ENCODE measurements around the gene SYCE3. TPM values are rescaled to one million over a fixed set of nuclear protein-coding genes. Genes with fewer than 3 reads are reported as not detected.
A peak's percentile ranks its signal among the peaks of the same experiment; 100 is the strongest.

SYCE3 gene
- total and polyA plus RNA-seq, 2 donors (not counting 3 experiments of a cell fraction or from before 2014, with no cell fraction given), result not detected

DNA sequence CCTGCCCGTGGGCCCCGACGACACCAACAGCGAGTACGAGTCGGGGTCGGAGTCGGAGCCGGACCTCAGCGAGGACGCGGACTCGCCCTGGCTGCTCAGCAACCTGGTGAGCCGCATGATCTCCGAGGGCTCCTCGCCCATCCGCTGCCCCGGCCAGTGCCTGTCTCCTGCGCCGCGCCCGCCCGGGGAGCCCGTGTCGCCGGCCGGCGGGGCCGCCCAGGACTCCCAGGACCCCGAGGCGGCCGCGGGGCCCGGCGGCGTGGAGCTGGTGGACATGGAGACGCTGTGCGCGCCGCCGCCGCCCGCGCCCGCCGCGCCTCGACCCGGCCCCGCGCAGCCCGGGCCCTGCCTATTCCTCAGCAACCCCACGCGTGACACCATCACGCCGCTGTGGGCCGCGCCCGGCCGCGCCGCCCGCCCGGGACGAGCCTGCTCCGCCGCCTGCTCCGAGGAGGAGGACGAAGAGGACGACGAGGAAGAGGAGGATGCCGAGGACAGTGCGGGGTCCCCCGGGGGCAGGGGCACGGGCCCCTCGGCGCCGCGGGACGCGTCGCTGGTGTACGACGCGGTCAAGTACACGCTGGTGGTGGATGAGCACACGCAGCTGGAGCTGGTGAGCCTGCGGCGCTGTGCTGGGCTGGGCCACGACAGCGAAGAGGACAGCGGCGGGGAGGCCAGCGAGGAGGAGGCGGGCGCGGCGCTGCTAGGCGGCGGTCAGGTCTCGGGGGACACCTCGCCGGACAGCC is 41.7 kb upstream of the SYCE3 start:
- Histone ChIP-seq H4K20me1 (replicated peaks; ENCODE audit: control insufficient read depth, extremely low read depth, insufficient read depth, low read length) (no peaks in the 10 kb centered on the region), H3K36me3 (ENCODE audit: control insufficient read depth in 2 of 2, extremely low read depth in 1 of 2, insufficient read depth in 2 of 2, low read length in 2 of 2) (no peaks in the 10 kb centered on the region), H3K9me3 (replicated peaks; ENCODE audit: control insufficient read depth, insufficient read depth, low read length) (no peaks in the 10 kb centered on the region), H2AFZ (ENCODE audit: low read depth, low read length) (no peak overlapping the region), H3K27ac (ENCODE audit: insufficient read depth, low read depth, low read length) (no peak overlapping the region), H3K9ac (replicated peaks; ENCODE audit: extremely low read depth, insufficient read depth, low read length) (no peak overlapping the region), H3K4me3 (replicated peaks in 1 of 3; ENCODE audit: insufficient read depth in 1 of 3, low read depth in 1 of 3, low read length in 3 of 3) (no peak overlapping the region), H3K4me2 (ENCODE audit: insufficient read depth, low read length) (no peak overlapping the region), H3K4me1 (ENCODE audit: control insufficient read depth, extremely low read depth, insufficient read depth, low read length) (no peaks in the 10 kb centered on the region), H3K27me3 (ENCODE audit: control insufficient read depth in 2 of 2, insufficient read depth in 2 of 2, low read length in 2 of 2) (peaks cover 35 to 37% of the 10 kb centered on the region in 2 experiments), H3K79me2 (ENCODE audit: control insufficient read depth, insufficient read depth, low read length) (no peaks in the 10 kb centered on the region), H3K9me1 (replicated peaks; ENCODE audit: control insufficient read depth, extremely low read depth, insufficient read depth, low read length) (no peaks in the 10 kb centered on the region)
- DNase-seq (ENCODE audit: low read depth, low spot score), result no peak
- ChIA-PET CTCF (no interaction called here), POLR2A (no interaction called here)
- dilution Hi-C loops (cut with MboI; ENCODE audit: extremely low pct_ligation_motif_present, low sequenced_read_pairs), result no loop called here
- BruUV-seq (replicated peaks), result no TSS peak
- intact Hi-C loops (cut with micrococcal nuclease), result no loop called here
- TF ChIP-seq POLR2AphosphoS5 (IDR thresholded peaks at IDR 0.05; ENCODE audit: insufficient read depth, low read depth, low read length), result no peak
- TF ChIP-seq POLR2A (IDR thresholded peaks at IDR 0.05; ENCODE audit: low read depth, low read length), result no peak
- peak; percentile 12 for TF ChIP-seq EZH2 (IDR thresholded peaks at IDR 0.05; ENCODE audit: borderline replicate concordance, low read depth, low read length, severe bottlenecking)
- no peak for FAIRE-seq

DNA sequence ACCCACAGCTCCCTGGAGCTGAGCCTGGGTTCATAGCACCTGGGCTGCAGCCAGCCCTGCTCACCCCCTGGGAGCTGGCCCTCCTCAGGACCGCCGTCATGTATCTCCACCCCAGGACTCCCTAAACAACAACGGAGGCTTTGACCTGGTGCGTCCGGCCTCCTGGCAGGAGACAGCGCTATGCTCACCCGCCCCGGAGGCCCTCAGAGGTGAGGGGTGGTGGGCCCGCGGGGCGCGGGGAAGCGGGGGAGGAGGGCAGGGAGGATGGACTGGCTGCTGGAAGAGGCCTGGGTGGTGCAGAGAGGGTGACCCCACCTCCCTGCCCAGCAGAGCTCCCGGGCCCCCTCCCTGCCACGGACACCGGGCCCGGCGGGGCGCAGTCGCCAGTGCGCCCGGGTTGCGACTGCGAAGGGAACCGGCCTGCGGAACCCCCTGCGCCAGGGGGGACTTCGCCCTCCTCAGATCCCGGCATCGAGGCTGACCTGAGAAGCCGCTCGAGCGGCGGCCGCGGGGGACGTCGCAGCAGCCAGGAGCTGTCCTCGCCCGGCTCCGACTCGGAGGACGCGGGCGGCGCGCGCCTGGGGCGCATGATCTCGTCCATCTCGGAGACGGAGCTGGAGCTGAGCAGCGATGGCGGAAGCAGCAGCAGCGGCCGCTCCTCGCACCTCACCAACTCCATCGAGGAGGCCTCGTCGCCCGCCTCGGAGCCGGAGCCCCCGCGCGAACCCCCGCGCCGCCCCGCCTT is 41.0 kb upstream of the SYCE3 start:
- no peaks in the 10 kb centered on the region for H4K20me1 ChIP-seq (replicated peaks; ENCODE audit: control insufficient read depth, extremely low read depth, insufficient read depth, low read length)
- no peak overlapping the region for H3K9ac ChIP-seq (replicated peaks; ENCODE audit: extremely low read depth, insufficient read depth, low read length)
- ChIA-PET CTCF (interaction anchor here (1.2 kb wide), 1 partner anchor 48 kb away, joined by 3 read pairs; no protein-coding TSS in a partner anchor), POLR2A (no interaction called here)
- no peak overlapping the region for H3K4me2 ChIP-seq (ENCODE audit: insufficient read depth, low read length)
- TF ChIP-seq JUN (IDR thresholded peaks at IDR 0.05; ENCODE audit: borderline replicate concordance, insufficient read depth, insufficient read length, low read depth), result no peak
- peak; percentile 92 for TF ChIP-seq EZH2 (IDR thresholded peaks at IDR 0.05; ENCODE audit: borderline replicate concordance, low read depth, low read length, severe bottlenecking)
- H3K4me3 ChIP-seq (replicated peaks in 1 of 3; ENCODE audit: insufficient read depth in 1 of 3, low read depth in 1 of 3, low read length in 3 of 3), result no peak overlapping the region
- no peak for DNase-seq (ENCODE audit: low read depth, low spot score)
- no peak for FAIRE-seq
- BruUV-seq (replicated peaks), result no TSS peak
- no peaks in the 10 kb centered on the region for H3K9me1 ChIP-seq (replicated peaks; ENCODE audit: control insufficient read depth, extremely low read depth, insufficient read depth, low read length)
- peaks cover 35 to 37% of the 10 kb centered on the region in 2 experiments for H3K27me3 ChIP-seq (ENCODE audit: control insufficient read depth in 2 of 2, insufficient read depth in 2 of 2, low read length in 2 of 2)
- H3K79me2 ChIP-seq (ENCODE audit: control insufficient read depth, insufficient read depth, low read length), result no peaks in the 10 kb centered on the region
- no peaks in the 10 kb centered on the region for H3K4me1 ChIP-seq (ENCODE audit: control insufficient read depth, extremely low read depth, insufficient read depth, low read length)
- dilution Hi-C loops (cut with MboI; ENCODE audit: extremely low pct_ligation_motif_present, low sequenced_read_pairs), result no loop called here
- H3K27ac ChIP-seq (ENCODE audit: insufficient read depth, low read depth, low read length), result no peak overlapping the region
- no peaks in the 10 kb centered on the region for H3K9me3 ChIP-seq (replicated peaks; ENCODE audit: control insufficient read depth, insufficient read depth, low read length)
- intact Hi-C loops (cut with micrococcal nuclease), result no loop called here
- no peak overlapping the region for H2AFZ ChIP-seq (ENCODE audit: low read depth, low read length)
- H3K36me3 ChIP-seq (ENCODE audit: control insufficient read depth in 2 of 2, extremely low read depth in 1 of 2, insufficient read depth in 2 of 2, low read length in 2 of 2), result no peaks in the 10 kb centered on the region
